DND-41 (cell line): ENCODE measurements around the gene SYNGR3.
"Not testable (repeated sequence)": the region's sequence is repeated elsewhere in the genome, so short reads cannot be mapped to it uniquely, and the experiment has no call there.

ENCODE experiments used
- ATAC-seq: fragments of 200-7000 bp; cut with Tn5 transposase; 3 replicates; pipeline ENCODE4 v1.9.1; 2021; ENCODE audit warnings: low read depth; ENCODE audit not compliant: insufficient read depth
- DNase-seq: peaks from one replicate; pipeline ENCODE4 v3.0.0-alpha.2; 2020
- H2AFZ ChIP-seq: 2 replicates; pipeline ENCODE4 v1.6.0; 2012; ENCODE audit warnings: low read depth, low read length
- H3K27ac ChIP-seq: 2 replicates; pipeline ENCODE4 v1.5.1; 2012; ENCODE audit warnings: low read length, inconsistent platforms
- H3K27me3 ChIP-seq: fragments of 200-600 bp; sonication (generic); 2 replicates; pipeline ENCODE4 v1.6.0; 2012; ENCODE audit warnings: low read length, mild to moderate bottlenecking, inconsistent platforms; ENCODE audit not compliant: insufficient read depth, poor library complexity
- H3K36me3 ChIP-seq: 2 replicates; pipeline ENCODE4 v1.5.1; 2012; ENCODE audit warnings: low read length, inconsistent platforms; ENCODE audit not compliant: insufficient read depth
- H3K4me1 ChIP-seq: 2 replicates; pipeline ENCODE4 v1.5.1; 2012; ENCODE audit warnings: mild to moderate bottlenecking, low read length; ENCODE audit not compliant: insufficient read depth
- H3K4me2 ChIP-seq: 2 replicates; pipeline ENCODE4 v1.6.0; 2012; ENCODE audit warnings: mild to moderate bottlenecking, moderate library complexity, low read length, inconsistent platforms; ENCODE audit not compliant: insufficient read depth
- H3K4me3 ChIP-seq, 2 experiments: fragments of 200-600 bp in 1 of 2; shearing (Covaris generic) in 1 of 2; 2 replicates each; pipeline ENCODE4 v1.5.1; 2012 to 2016; ENCODE audit warnings: inconsistent platforms in 2 of 2, low read length in 2 of 2, mild to moderate bottlenecking in 2 of 2, low read depth in 1 of 2, moderate library complexity in 1 of 2
- H3K79me2 ChIP-seq: 2 replicates; pipeline ENCODE4 v1.6.0; 2012; ENCODE audit warnings: low read length, inconsistent platforms; ENCODE audit not compliant: insufficient read depth
- H3K9ac ChIP-seq: 2 replicates; pipeline ENCODE4 v1.6.0; 2012; ENCODE audit warnings: low read depth, mild to moderate bottlenecking, inconsistent platforms, low read length, moderate library complexity
- H3K9me3 ChIP-seq: 2 replicates; pipeline ENCODE4 v1.5.1; 2012; ENCODE audit warnings: low read length, moderate library complexity, mild to moderate bottlenecking, inconsistent platforms; ENCODE audit not compliant: insufficient read depth, severe bottlenecking
- H4K20me1 ChIP-seq: 2 replicates; pipeline ENCODE4 v1.6.0; 2012; ENCODE audit warnings: low read length; ENCODE audit not compliant: insufficient read depth
- CTCF ChIP-seq: IDR thresholded peaks from 2 replicates; pipeline ENCODE4 v1.5.1; 2012; ENCODE audit warnings: borderline replicate concordance, low read length, moderate library complexity, mild to moderate bottlenecking; ENCODE audit not compliant: poor library complexity, severe bottlenecking; ENCODE audit errors: extremely low read depth
- EZH2 ChIP-seq: IDR thresholded peaks from 3 replicates; pipeline ENCODE4 v1.6.1; 2012; ENCODE audit warnings: borderline replicate concordance, low read depth, mild to moderate bottlenecking, moderate library complexity, low read length, inconsistent platforms; ENCODE audit not compliant: severe bottlenecking

SYNGR3 gene

DNA sequence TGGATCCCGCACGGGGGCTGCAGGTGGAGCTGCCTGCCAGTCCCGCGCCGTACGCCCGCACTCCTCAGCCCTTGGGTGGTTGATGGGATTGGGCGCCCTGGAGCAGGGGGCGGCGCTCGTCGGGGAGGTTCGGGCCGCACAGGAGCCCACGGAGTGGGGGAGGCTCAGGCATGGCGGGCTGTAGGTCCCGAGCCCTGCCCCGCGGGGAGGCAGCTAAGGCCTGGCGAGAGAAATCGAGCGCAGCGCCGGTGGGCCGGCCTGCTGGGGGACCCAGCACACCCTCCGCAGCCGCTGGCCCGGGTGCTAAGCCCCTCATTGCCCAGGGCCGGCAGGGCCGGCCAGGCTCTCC is 31.7 kb upstream of the SYNGR3 start:
- H3K36me3 ChIP-seq: peaks cover 24% of the 10 kb centered on the region
- not testable (repeated sequence) for H3K27ac ChIP-seq, H2AFZ ChIP-seq, H3K27me3 ChIP-seq, DNase-seq, H3K9me3 ChIP-seq, ATAC-seq, H3K4me2 ChIP-seq, H3K9ac ChIP-seq, H3K4me3 ChIP-seq
- H3K79me2 ChIP-seq: peaks cover 31% of the 10 kb centered on the region
- H3K4me1 ChIP-seq: peaks cover 40% of the 10 kb centered on the region
- peaks cover 20% of the 10 kb centered on the region for H4K20me1 ChIP-seq

- H3K27ac ChIP-seq: peak overlapping the region; percentile 68
- ATAC-seq: no peak
- peaks cover 27% of the 10 kb centered on the region for H4K20me1 ChIP-seq
- H3K9ac ChIP-seq: peak overlapping the region; percentile 81
- peak overlapping the region; percentile 76 for H3K4me2 ChIP-seq
- peak overlapping the region; percentile 89 for H2AFZ ChIP-seq
- H3K4me1 ChIP-seq: peaks cover 47% of the 10 kb centered on the region
- no peaks in the 10 kb centered on the region for H3K9me3 ChIP-seq
- H3K36me3 ChIP-seq: peaks cover 30% of the 10 kb centered on the region
- TF ChIP-seq EZH2 (no peak), CTCF (no peak)
- H3K4me3 ChIP-seq: peak overlapping the region in 1 of 2 experiments; percentile 75; a peak in 3 of 4 replicates
- DNase-seq: no peak
- H3K79me2 ChIP-seq: peaks cover 37% of the 10 kb centered on the region
- no peaks in the 10 kb centered on the region for H3K27me3 ChIP-seq
Measured at GRCh38 chr16:1958715-1959268, 31.0 kb upstream of the SYNGR3 start.

DNA sequence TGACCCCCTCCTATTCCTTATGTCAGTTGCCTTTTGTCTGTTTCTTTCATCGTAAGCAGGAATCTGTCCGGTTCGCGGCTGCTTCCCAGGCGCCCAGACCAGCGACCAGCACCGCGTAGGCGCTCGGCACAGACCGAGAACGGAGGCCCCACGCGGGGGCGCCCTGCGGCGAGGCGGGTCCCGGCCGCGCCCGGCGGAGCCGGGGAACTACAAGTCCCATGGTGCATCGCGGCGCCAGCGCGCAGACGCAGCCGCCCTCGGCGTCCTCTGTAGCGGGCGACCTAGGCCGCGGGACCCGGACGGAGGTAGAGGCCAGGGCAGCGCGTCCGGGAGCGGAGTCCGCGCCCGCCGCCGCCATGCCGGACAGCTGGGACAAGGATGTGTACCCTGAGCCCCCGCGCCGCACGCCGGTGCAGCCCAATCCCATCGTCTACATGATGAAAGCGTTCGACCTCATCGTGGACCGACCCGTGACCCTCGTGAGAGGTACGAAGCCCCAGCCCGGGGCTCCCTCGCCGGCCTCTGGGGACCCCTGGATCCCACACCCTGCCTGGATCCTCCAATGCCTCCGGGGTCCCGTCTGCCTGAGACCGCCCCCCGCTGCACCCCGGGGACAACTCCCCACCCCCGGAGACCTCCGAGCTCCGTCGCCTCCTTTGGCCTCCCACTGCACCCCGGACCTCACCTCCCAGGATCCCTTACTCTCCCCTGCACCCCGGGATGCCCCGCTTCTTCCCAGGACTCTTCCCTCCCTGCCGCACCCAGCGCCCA is 30.3 kb upstream of the SYNGR3 start, which contains the start of gene NDUFB10:
NDUFB10 (plus strand) TSS at position 270 of the 771 bp plus-strand sequence; CDS start at position 357, 87 bp downstream.
- ATAC-seq: peak; percentile 80
- H3K9me3 ChIP-seq: no peaks in the 10 kb centered on the region
- H3K4me2 ChIP-seq: peak within 1 kb of the TSS; percentile 76

More for the DNA sequence above, 30.3 kb upstream of the SYNGR3 start, which contains the start of gene NDUFB10:
- Histone ChIP-seq H3K36me3 (peaks cover 34% of the 10 kb centered on the region), H4K20me1 (peaks cover 31% of the 10 kb centered on the region), H3K9ac (peak within 1 kb of the TSS; percentile 81), H3K27me3 (no peaks in the 10 kb centered on the region), H3K79me2 (peaks cover 44% of the 10 kb centered on the region), H3K27ac (peak within 1 kb of the TSS; percentile 74), H2AFZ (peak within 1 kb of the TSS; percentile 89), H3K4me1 (peaks cover 50% of the 10 kb centered on the region), H3K4me3 (peak within 1 kb of the TSS; percentile 66 to 75)
- peak; percentile 90 for TF ChIP-seq CTCF
- no peak for TF ChIP-seq EZH2
- peak; percentile 89 for DNase-seq
